Activated gamma-delta T cell (primary cell): ENCODE data around the gene AFDN.

Source experiments
- DNase-seq: peaks from one replicate; lab custom pipeline; 2025; lab: John Stamatoyannopoulos, UW

The AFDN gene

GRCh38 chr6:167866642-167867041 lies 39.9 kb downstream of the AFDN start:
- no peak for DNase-seq

- DNase-seq: no peak
Measured at GRCh38 chr6:167870321-167870720, 43.6 kb downstream of the AFDN start.

DNA sequence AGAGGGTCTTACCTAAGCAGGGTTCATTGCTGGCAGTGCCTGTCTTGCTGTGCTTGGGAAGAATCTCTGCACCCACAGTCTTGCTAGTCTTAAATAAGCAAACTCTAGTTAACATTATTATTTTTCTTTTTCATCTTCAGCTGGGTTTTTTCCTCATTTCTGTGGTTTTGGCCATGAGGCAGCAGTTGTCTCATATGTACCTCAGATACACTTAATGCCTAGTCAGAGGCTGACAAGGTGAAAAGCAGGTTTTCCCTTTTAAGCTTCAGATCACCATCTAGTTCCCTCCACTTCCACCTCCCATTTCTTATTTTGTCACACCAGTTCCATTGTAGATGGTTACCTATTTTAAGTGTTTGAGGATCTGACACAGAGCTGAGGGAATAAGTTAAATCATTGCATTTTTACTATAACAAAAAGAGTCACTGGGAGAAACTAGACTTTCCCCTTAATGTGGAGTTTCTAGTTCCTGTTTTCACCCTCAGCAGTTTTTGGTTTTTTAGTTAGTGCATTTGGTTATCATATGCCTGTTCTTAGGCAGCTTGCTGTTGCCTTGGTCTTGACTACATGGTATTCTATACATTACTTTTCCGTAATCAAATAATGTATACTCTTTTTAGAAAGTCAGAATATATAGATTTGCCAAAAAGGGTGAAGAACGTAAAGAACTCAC lies 46.0 kb downstream of the AFDN start:
- DNase-seq: no peak

DNA sequence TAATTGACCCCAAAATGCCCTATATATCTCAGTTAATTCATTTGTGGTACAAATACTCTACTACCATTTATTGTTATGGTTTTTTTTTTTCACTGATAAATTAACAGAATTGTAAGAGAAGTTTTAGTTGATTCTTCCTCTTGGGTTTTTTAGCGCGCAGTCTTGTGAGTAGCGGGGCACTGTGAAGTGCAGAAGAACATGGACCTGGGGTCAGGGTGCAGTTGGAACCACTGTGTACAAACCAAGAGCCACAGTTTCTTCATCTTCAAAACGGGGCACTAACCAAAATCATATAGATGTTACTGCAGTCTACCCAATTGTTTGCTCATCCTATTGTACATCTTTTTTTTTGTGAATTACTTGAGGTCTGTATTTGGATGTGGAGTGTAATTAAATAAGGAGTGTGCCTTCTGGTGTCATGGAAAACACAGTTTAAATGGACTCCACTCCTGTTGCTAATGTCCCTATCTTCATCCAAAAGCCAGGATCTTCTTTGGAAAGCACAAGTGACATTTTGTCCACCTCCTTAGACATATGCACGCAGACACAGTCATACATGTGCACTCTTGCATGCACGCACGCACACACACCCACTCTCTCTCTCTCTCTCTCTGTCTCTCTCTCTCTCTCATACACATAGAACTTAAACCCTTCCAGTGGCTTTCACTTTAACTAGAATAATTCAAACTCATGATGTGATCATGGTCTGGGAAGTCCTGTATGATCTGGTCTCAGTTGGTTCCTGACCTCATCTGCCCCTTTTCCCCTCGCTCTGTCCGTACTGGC lies 51.5 kb downstream of the AFDN start:
- no peak for DNase-seq

DNA sequence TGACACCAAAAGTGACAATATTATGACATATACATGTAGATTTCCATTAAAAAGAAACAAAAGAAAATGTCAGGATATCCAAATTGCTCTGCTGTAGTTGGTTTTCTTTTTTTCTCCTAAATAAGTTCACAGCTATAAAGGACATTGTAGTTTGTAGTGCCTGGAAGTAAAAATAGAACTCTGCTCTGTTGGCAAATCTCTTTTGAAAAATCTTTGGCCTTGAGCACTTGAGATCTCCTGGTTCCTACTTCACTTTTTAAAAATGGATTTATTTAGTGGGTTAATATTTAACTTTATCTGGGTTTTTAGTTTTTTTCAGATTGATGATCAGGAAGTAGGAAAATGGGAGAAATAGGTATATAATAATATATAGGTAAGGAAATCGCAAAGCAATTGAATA lies 52.9 kb downstream of the AFDN start:
- DNase-seq: no peak

- DNase-seq: no peak
Measured at GRCh38 chr6:167881327-167881726, 54.6 kb downstream of the AFDN start.

- DNase-seq: no peak
Measured at GRCh38 chr6:167882244-167882643, 55.5 kb downstream of the AFDN start.

DNA sequence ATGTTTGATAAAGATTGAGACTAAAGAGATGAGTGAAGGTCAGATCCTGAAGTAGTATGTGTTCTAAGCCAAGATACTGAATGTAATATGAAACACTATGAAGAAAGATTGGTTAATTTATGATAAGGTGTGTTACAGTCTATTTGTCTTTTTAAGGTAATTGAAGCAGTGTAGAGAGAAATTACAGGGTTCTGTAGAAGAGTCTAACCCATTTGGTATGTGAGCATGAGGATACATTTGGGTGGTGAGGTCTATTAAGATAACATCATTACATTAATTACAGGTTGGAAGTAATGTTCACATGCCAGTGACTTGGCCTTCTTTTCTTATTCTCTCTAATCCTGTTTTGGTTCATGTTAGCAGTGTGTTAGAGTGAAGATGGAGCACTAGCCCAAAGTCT lies 61.4 kb downstream of the AFDN start:
- DNase-seq: no peak

DNA sequence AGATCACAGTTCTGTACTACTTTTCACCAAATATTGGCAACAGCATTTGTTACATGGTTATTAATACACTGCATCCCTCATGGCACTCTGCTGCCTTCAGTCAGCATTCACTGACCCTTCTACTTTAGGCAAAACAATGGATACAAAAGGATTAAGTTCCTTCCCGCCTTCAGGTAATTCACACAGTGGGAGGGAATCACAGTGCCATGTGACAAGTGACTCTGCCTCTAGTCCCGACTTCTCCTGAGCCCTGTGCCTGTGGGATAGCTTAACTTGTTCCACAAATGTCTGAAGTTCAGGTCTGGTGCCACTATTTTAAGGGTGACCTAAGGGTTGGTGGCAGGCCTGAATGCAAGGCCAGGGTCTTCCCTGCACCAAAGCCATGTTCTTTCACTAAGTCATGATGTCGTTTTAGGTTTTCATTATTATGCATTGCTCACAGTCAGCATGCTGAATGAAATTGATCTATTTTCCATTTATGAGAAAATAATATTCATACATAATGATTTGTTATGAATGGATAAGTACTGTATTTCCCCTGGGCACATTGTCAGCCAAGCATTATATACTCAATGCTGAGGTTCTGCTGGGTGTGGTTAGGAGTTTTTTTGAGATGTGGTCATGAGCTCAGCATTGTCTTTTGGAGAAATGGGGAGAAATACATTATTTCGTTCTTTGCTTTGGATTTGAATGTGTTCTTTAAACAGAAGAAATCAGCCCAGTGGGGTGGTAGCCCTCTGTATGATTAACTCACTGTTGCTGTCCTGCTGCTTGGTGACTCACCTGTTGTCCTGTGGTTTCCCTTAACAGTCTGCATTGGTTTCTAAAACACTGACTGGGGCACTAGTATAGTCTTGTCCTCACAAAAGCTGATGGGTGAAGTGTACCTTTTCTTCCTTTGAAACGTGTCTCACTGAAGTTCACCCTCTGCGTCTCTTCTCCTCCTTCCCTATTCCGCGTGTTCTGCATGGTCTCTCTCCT lies 66.4 kb downstream of the AFDN start:
- no peak for DNase-seq

DNA sequence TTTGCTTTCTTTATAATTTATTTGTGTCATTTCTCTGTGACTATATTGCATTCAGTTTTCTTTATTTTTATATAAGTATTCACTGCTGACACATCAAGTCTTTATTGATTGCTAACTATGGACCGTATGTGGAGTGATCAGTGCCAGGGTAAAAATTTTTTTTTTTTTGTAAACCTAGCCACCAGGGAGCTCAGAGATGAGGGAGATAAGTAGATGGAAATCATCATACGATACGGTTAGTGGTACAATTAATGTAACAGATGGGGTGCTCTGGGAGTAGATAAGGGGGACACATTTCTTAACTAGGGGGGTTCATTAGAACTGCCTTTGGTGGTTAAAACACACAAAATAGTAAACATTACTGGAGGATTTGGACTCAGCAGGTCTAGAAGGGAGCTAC lies 68.3 kb downstream of the AFDN start:
- DNase-seq: no peak

DNA sequence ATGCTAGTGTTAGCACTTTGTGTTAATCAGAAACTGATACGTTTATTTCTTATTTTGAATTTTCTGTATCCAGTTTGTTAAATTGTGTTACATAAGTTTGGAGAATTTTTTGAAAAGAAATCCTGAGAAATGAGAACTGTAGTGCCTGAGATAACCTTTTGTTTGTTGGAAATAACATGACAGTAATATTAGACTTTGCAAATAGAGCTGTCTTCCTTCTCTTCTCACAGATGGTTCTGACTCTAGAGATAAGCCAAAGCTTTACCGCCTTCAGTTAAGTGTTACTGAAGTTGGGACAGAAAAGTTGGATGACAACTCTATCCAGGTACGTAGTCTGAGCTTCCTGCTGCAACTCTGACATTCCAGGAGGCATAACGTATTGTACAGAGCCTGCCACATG lies 69.9 kb downstream of the AFDN start:
- DNase-seq: no peak

DNA sequence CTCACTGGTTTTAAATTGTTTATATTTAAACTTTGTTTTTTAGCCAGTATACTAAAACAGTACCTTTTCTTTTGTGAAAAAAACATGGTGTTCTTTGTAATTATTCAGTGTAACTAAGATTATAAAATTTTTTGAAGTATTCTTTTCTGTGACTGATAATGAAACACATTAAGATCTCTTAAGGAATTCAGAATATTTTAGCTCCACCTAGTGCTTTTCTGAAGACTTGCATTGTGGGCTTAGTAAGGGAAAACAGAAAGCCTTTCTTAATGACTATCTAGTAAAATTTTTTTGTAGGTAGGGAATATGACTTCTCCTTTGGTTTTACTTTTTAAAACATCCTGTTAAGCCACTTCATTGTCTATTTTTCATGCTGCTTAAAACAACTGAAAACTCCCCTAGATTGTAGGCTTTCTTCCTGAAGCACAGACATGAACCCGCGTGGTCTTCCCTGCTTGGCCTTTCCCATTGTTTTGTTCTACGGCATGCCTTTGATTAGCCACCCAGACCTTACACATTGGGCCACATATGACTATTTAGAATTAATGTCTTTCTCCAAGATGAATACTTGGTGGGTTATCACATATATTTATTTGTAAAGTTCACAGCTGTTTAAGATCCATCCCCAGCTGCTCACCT lies 72.1 kb downstream of the AFDN start:
- no peak for DNase-seq

DNA sequence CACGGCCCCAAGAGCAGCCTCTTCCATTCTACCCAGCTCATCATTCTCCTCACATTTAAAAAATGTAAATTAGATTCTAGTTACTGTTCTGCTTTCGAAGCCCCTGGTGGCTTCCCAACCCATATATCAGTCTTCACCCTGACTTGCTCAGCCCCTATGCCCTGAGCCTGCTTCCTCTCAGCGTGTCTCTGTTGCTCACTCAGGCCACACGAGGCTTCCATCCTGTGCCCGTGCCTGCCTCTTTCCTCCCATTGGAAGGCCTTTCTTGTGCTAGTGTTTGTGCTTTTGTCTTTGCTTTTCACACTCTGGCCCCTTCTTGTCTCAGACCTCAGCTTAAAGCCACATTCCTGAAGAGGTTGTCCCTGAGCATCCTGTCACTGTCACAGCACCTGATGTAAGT lies 78.1 kb downstream of the AFDN start:
- no peak for DNase-seq

GRCh38 chr6:167906899-167907298 lies 80.2 kb downstream of the AFDN start:
- DNase-seq: no peak

DNA sequence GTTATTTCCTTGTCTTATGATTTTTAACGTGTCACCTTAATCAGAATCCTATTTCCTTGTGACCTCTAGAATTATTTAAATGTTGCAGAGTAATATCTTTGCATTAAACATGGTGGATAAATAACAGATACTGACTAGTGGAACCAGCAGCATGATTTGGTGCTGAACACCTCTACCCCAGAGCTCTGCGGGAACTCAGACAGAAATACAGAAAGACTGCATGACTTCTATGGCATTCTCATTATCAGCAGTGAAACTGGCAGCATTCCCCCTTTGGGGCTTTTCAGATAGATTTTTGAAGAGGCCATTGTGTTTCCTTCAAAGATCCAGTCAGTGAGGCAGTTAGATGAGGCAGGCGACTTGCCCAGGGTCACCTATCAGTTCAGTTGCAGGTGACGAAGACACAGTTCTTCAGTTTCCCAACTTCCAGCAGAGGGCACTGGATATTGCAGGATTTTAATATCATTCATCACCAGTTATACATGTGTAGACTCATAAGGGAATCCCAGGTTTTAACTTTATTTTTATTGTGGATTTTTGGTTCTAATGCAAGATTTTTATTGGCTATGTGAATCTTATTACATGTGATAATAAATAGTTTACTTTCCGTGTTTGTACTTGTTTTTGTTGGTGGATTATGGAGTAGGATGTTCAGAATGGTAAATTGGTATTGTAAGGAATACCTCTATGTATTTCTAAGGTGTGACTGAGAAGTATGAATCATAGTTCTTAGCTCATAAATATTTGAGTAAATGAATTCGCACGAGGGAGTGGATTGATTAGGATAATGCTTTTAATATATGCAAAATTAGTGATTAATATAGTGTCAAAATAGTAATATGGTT lies 81.3 kb downstream of the AFDN start:
- DNase-seq: no peak

DNA sequence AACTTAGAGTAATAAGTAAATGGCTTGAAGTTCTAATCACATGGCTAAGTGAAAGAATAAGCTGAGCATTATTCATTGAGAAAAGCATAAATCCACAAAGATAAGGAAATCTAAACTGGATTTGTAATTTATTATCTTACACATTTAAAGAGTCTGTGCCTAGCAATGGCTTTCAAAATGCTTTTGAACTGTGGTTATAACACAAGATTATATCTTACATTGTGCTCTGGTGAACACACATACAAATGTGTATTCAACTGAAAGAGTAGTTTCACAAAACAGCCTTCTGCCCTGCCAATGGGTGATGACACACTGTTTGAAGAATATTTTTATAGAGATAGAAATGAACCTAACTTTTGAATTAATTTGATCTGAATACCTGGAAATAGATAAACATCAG lies 83.3 kb downstream of the AFDN start:
- no peak for DNase-seq

DNA sequence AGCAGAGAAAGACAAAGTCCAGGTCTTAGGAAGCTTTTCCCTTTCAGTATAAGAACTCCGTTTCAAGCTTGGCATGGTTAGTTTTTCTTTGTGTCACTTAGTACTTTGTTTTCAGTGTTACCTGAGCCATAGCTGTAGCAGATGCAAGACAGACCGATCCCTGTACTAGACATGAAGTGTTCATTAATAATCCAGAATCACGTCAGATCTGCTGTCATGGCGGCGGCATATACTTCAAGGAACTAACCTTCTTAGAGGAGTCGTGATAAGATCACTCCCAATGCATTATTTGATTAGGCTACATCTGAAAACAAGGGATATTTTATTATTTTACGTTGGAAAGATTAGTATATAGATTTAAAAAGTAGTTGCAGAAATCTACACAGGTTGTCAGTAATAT lies 83.9 kb downstream of the AFDN start:
- DNase-seq: no peak

DNA sequence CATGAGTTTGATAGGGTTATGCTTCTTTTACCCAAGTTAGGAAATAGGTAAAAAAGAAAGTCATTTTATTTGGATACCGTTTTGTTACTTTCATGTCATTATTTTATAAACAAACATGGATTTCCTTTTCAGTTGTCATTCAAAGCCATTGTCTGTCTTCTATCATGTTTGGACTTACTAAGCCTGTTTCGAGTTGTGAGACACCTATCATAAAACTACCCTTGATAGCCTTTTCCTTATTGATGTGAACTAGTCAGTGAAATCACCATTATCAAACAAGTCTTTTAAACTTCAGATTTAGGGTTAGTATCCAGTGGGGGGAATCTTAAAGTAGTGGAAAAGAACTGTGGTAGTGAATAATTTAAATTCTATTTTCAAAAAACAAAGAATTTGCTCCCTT lies 85.8 kb downstream of the AFDN start:
- no peak for DNase-seq

DNA sequence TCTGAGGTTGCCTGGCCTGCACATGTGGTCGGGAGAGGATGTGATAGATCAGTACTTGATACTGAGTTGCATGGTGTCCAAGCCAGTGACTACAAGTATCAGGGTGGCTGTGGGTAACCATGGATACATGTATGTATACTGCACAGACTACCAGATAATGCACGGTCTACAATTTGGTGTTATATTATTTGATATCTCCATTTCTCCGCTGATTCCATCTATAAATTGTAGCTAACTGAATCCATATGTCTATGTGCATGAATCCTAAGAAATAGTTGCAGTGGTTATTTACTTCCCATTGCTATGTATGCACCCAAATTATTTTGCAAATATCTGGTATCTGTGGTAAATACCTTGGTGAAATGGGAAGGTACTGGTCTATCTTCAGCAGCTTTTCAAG lies 87.0 kb downstream of the AFDN start:
- no peak for DNase-seq

DNA sequence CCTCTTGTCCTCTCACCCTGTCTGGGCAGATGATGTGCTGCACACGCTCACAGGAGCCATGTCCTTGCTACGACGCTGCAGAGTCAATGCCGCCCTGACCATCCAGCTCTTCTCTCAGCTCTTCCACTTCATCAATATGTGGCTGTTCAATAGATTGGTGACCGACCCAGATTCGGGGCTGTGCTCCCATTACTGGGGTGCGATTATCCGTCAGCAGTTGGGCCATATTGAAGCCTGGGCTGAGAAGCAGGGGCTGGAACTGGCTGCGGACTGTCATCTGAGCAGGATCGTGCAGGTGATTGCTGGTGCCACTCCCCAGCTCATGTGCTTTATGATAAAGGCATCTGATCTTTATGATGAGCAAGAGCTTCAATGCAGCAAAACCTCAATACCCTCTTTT lies 88.4 kb downstream of the AFDN start:
- no peak for DNase-seq

GRCh38 chr6:167917551-167918154 lies 90.9 kb downstream of the AFDN start:
- no peak for DNase-seq
